Measurements from ENCODE around the gene PLCG1.

The PLCG1 gene

DNA sequence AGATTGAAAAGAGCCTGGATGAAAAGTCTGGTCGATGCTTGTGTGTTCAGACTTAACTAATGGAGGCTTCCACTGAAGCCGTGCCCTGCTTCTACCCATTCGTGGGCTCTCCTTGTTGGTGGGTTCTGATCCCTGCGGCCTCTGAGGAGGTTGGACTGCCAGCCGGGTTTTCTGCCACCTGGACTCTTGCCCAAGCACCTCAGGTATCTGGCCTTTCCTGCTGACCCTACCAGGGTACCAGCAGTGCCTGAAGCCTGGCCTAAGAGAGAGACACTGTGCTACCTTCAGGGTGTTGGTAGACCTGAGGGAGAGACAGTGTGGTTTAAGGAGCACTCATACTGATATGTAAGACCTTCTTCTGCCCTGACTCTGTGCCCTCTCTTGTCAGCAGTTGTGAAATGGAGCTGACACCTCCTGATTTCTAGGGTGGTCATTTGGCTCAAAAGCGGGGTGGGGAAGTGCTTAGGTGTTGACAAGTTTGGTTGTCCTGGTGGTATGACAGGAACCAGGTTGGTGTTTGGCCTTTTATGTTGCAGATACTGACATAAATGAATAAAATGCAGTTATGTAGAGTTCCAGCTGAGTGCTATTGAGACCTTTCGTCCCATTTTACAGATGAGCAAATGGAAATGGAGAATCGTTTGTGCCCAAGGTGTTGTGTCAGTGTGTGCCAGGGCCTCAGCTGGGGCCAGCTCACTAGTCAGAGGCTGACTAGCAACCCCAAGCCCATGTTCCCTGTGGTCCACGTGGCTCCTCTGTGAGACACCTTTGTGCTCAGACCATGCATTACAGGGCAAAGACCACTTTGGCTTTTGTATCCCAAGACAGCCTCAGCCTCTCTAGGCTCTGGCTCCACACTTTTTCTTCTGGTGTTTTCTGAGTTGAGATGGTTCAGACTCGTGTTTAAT, 3.1 kb downstream of the PLCG1 start:
- TF ChIP-seq, protein P1, sequence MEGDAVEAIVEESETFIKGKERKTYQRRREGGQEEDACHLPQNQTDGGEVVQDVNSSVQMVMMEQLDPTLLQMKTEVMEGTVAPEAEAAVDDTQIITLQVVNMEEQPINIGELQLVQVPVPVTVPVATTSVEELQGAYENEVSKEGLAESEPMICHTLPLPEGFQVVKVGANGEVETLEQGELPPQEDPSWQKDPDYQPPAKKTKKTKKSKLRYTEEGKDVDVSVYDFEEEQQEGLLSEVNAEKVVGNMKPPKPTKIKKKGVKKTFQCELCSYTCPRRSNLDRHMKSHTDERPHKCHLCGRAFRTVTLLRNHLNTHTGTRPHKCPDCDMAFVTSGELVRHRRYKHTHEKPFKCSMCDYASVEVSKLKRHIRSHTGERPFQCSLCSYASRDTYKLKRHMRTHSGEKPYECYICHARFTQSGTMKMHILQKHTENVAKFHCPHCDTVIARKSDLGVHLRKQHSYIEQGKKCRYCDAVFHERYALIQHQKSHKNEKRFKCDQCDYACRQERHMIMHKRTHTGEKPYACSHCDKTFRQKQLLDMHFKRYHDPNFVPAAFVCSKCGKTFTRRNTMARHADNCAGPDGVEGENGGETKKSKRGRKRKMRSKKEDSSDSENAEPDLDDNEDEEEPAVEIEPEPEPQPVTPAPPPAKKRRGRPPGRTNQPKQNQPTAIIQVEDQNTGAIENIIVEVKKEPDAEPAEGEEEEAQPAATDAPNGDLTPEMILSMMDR (IDR thresholded peaks at IDR 0.05; ENCODE audit: extremely low read depth, missing control alignments), result no peak
- DNase-seq (ENCODE audit: low spot score), result no peak

DNA sequence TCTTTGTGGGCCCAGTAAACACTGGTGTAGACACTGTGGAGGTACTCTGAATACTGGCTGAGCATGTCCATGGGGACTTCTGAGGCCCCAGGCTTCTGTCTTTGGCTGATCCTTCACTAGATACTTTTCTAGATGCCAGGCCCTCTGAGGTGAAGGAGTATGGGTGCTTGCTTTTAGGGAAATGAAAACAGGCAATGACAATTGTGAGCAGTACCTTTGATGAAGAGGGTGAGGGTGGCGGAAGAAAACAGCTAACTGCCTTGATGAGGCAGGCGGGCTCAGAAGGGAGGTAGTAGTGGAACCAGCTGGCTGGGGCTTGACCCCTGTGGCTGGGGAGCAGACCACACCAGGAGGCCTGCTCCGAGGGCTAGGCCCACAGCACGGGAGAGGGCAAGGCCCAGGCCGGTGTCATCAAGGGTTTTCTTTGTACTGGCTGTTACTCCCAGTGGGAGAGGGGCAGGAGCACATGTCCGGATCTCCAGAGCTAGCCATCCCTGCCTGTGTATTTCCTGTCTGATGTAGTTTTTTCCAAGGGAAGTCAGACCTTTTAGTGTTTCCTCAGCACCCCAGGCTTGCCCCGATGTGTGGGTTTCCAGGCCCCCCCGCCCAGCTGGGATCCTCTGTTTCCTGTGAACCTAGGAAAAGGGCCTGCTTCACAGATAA, 3.9 kb downstream of the PLCG1 start:
- TF ChIP-seq, protein P1 (IDR thresholded peaks at IDR 0.05; ENCODE audit: extremely low read depth, missing control alignments), result no peak
- DNase-seq (ENCODE audit: low spot score), result no peak

DNA sequence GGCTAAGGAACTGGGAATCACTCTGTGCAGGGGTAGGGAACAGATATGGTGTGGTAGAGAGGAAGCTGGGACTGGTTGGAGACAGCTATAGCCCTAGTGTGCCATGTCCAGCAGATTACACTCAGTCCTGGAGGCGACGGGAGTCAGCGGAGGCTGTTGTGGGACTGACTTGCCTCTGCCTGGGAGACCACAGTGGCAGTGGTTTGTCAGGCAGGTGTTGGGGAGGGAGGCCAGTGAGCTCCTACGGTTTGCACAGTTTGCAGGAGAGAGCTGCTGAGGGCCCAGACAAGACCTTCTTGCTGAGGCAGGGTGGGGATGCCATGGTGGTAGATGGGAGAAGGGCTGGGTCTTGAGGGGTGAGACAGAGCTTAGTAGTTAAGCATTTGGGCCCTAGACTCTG, 4.9 kb downstream of the PLCG1 start:
- TF ChIP-seq, protein P1 (IDR thresholded peaks at IDR 0.05; ENCODE audit: extremely low read depth, missing control alignments), result no peak
- DNase-seq (ENCODE audit: low spot score), result no peak

DNA sequence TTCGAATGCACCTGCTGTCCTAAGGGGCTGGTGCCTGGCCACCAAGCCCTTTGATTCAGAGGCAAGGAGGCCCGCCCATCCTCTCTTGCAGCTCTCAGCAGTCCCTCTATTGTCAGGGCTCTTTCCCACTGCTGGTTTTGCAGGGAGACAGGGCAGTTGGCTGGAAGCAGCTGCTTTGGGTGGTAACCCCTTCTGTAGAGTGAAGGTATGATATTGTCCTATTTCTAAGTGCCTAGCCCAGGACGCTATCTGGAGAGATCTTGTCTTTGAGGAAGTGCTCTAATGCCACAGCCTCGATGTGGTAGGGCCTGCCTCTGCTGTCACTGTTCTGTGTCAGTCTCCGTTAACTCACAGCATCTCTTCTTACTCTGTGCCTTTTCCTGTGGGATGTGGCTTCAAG, 5.6 kb downstream of the PLCG1 start:
- no peak for DNase-seq (ENCODE audit: low spot score)
- TF ChIP-seq, protein P1 (IDR thresholded peaks at IDR 0.05; ENCODE audit: extremely low read depth, missing control alignments), result no peak

DNA sequence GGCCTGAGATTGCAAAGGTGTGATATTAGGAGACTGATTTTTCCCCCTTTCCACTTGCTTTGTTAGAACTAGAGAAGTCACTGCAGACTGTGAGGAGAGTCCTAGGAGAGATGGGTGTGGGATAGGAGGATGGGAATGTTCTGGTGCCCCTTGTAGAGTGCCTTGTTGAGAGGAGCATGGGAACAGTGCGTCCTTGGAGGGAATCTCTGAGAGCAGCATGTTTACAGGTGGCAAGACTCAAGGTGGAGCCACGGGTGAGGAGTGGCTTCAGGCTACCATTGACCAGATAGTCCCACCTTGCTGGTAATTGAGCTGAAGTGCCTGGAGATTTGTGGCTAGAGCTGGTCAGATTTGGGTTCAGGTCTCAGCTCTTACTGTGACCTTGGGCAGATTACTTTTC, 6.0 kb downstream of the PLCG1 start:
- DNase-seq (ENCODE audit: low spot score), result no peak
- TF ChIP-seq, protein P1 (IDR thresholded peaks at IDR 0.05; ENCODE audit: extremely low read depth, missing control alignments), result no peak

DNA sequence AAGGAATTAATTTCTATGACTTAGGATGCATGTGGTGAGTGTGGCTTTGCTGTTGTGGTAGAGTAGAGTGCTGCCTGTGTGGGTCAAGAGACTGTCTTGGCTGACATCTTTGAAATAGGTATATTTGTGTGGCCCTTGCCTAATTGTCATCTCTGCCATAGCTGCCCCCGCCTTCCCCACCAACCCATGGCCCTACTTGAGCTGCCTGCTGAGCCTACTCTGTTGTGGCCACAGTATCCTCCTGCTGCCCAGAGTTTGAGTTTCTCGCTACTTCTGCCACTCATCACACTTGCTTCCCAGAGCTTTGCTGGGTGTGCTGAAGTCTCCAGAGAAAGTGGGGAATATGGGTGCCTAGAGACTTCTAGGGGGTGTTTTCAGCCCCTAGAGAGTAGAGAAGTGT, 8.0 kb downstream of the PLCG1 start:
- DNase-seq (ENCODE audit: low spot score), result no peak
- TF ChIP-seq, protein P1 (IDR thresholded peaks at IDR 0.05; ENCODE audit: extremely low read depth, missing control alignments), result no peak

Measured in GM20000 (cell line).